ENCODE data around the gene RHBDL2. TPM values are rescaled to one million over a fixed set of nuclear protein-coding genes. Genes with fewer than 3 reads are reported as not detected.

RHBDL2 gene
- total RNA-seq, 4 donors from 2014 or later = not detected

- intact Hi-C loops (cut with DNase I) = no loop called here
- H3K9me3 ChIP-seq = no peaks in the 10 kb centered on the region
- peaks cover 10 to 44% (median 32%) of the 10 kb centered on the region in 4 donors for H3K4me1 ChIP-seq
- no peaks in the 10 kb centered on the region for H3K27me3 ChIP-seq
- no peak for DNase-seq (ENCODE audit: extremely low spot score)
- peaks cover 0 to 28% (median 9%) of the 10 kb centered on the region in 4 donors for H3K36me3 ChIP-seq
- no peak overlapping the region for H3K27ac ChIP-seq (replicated peaks in 1 of 4)
- no peak overlapping the region for H3K4me3 ChIP-seq
- 93% methylated on average over 4 of the region's 4 CpGs for WGBS
- TF ChIP-seq POLR2AphosphoS5 (IDR thresholded peaks at IDR 0.05) (no peak), EP300 (IDR thresholded peaks at IDR 0.05) (no peak), POLR2A (IDR thresholded peaks at IDR 0.05; ENCODE audit: low read depth) (no peak), CTCF (IDR thresholded peaks at IDR 0.05) (no peak)
Observed at GRCh38 chr1:38865112-38865715, 76.4 kb downstream of the RHBDL2 start.

- Histone ChIP-seq H3K36me3 (peaks cover under 1 to 24% (median 9%) of the 10 kb centered on the region in 4 donors), H3K27me3 (no peaks in the 10 kb centered on the region), H3K27ac (replicated peaks in 1 of 4) (peak overlapping the region; percentile 88 to 96 (median 92)), H3K9me3 (no peaks in the 10 kb centered on the region), H3K4me3 (peak overlapping the region; percentile 91 to 97 (median 94)), H3K4me1 (peaks cover 25 to 70% (median 60%) of the 10 kb centered on the region in 4 donors)
- TF ChIP-seq POLR2AphosphoS5 (IDR thresholded peaks at IDR 0.05) = no peak
- TF ChIP-seq POLR2A (IDR thresholded peaks at IDR 0.05; ENCODE audit: low read depth) = no peak
- no peak for TF ChIP-seq EP300 (IDR thresholded peaks at IDR 0.05)
- TF ChIP-seq CTCF (IDR thresholded peaks at IDR 0.05) = no peak
- intact Hi-C loops (cut with DNase I) = no loop called here
- DNase-seq (ENCODE audit: extremely low spot score) = no peak
- WGBS = 12% methylated on average over 6 of the region's 6 CpGs
Observed at GRCh38 chr1:38860454-38860795, 81.2 kb downstream of the RHBDL2 start.

GRCh38 chr1:38859561-38860453 is 81.8 kb downstream of the RHBDL2 start, which contains the start of gene RRAGC:
Gene RRAGC, minus strand, starts transcription at chr1:38859772. Its CDS starts 126 bp downstream, at chr1:38859646.
- TF ChIP-seq EP300 (IDR thresholded peaks at IDR 0.05) (peak; percentile 14), CTCF (IDR thresholded peaks at IDR 0.05) (peak in 1 of 3 experiments; percentile 14), POLR2A (IDR thresholded peaks at IDR 0.05; ENCODE audit: low read depth) (no peak), POLR2AphosphoS5 (IDR thresholded peaks at IDR 0.05) (peak; percentile 83 to 88)
- H3K4me1 ChIP-seq = peaks cover 25 to 70% (median 62%) of the 10 kb centered on the region in 4 donors
- H3K4me3 ChIP-seq = peak within 1 kb of the TSS; percentile 91 to 97 (median 94)
- intact Hi-C loops (cut with DNase I) = loop anchor here (2.0 to 5.0 kb wide), 2 partner anchors 13 to 132 kb away; partner anchors contain the start of genes AKIRIN1 and MYCBP
- H3K27me3 ChIP-seq = no peaks in the 10 kb centered on the region
- H3K9me3 ChIP-seq = no peaks in the 10 kb centered on the region
- WGBS = 0% methylated on average over 10 of the region's 70 CpGs
- H3K36me3 ChIP-seq = peaks cover 6 to 25% (median 14%) of the 10 kb centered on the region in 4 donors
- peak; percentile 100 for DNase-seq (ENCODE audit: extremely low spot score)
- peak within 1 kb of the TSS; percentile 88 to 96 (median 92) for H3K27ac ChIP-seq (replicated peaks in 1 of 4)

GRCh38 chr1:38858833-38859560 is 82.6 kb downstream of the RHBDL2 start:
- no peaks in the 10 kb centered on the region for H3K9me3 ChIP-seq
- no peaks in the 10 kb centered on the region for H3K27me3 ChIP-seq
- H3K36me3 ChIP-seq = peaks cover 6 to 28% (median 17%) of the 10 kb centered on the region in 4 donors
- intact Hi-C loops (cut with DNase I) = loop anchor here (2.0 to 5.0 kb wide), 2 partner anchors 14 to 133 kb away; partner anchors contain the start of genes AKIRIN1 and MYCBP
- H3K4me3 ChIP-seq = peak overlapping the region; percentile 91 to 97 (median 94)
- peaks cover 25 to 67% (median 59%) of the 10 kb centered on the region in 4 donors for H3K4me1 ChIP-seq
- no peak for TF ChIP-seq CTCF (IDR thresholded peaks at IDR 0.05)
- TF ChIP-seq POLR2AphosphoS5 (IDR thresholded peaks at IDR 0.05) = peak; percentile 44 to 50
- peak; percentile 19 for TF ChIP-seq POLR2A (IDR thresholded peaks at IDR 0.05; ENCODE audit: low read depth)
- peak; percentile 31 for TF ChIP-seq EP300 (IDR thresholded peaks at IDR 0.05)
- 0% methylated on average over 21 of the region's 51 CpGs for WGBS
- peak; percentile 92 for DNase-seq (ENCODE audit: extremely low spot score)
- H3K27ac ChIP-seq (replicated peaks in 1 of 4) = peak overlapping the region; percentile 88 to 96 (median 92)
